ENCODE measurements around the gene RNU6-7.

The RNU6-7 gene

GRCh38 chr14:32183151-32184058 lies 18.4 kb upstream of the RNU6-7 start:
- no peak for DNase-seq
- TF ChIP-seq CTCF (IDR thresholded peaks at IDR 0.05; ENCODE audit: low read depth, low read length, missing control alignments), result no peak
- no peak overlapping the region for H3K27ac ChIP-seq
- in situ Hi-C loops (cut with HindIII; ENCODE audit: low pct_ligation_motif_present, low sequenced_read_pairs), result no loop called here
- H3K27me3 ChIP-seq (replicated peaks), result no peaks in the 10 kb centered on the region
- no peak overlapping the region for H3K4me3 ChIP-seq (ENCODE audit: low read depth, low read length)
- H3K36me3 ChIP-seq (replicated peaks), result no peaks in the 10 kb centered on the region

GRCh38 chr14:32185097-32185496 lies 16.7 kb upstream of the RNU6-7 start:
- no peaks in the 10 kb centered on the region for H3K36me3 ChIP-seq (replicated peaks)
- no peaks in the 10 kb centered on the region for H3K27me3 ChIP-seq (replicated peaks)
- H3K4me3 ChIP-seq (ENCODE audit: low read depth, low read length), result no peak overlapping the region
- H3K27ac ChIP-seq, result no peak overlapping the region
- no peak for DNase-seq
- no peak for TF ChIP-seq CTCF (IDR thresholded peaks at IDR 0.05; ENCODE audit: low read depth, low read length, missing control alignments)
- in situ Hi-C loops (cut with HindIII; ENCODE audit: low pct_ligation_motif_present, low sequenced_read_pairs), result no loop called here

GRCh38 chr14:32186248-32186647 lies 15.6 kb upstream of the RNU6-7 start:
- no peaks in the 10 kb centered on the region for H3K36me3 ChIP-seq (replicated peaks)
- DNase-seq, result no peak
- H3K4me3 ChIP-seq (ENCODE audit: low read depth, low read length), result no peak overlapping the region
- no peak for TF ChIP-seq CTCF (IDR thresholded peaks at IDR 0.05; ENCODE audit: low read depth, low read length, missing control alignments)
- H3K27me3 ChIP-seq (replicated peaks), result no peaks in the 10 kb centered on the region
- no peak overlapping the region for H3K27ac ChIP-seq
- in situ Hi-C loops (cut with HindIII; ENCODE audit: low pct_ligation_motif_present, low sequenced_read_pairs), result no loop called here

GRCh38 chr14:32189811-32190210 lies 12.0 kb upstream of the RNU6-7 start:
- no peaks in the 10 kb centered on the region for H3K36me3 ChIP-seq (replicated peaks)
- no peak overlapping the region for H3K27ac ChIP-seq
- no peak for DNase-seq
- no peaks in the 10 kb centered on the region for H3K27me3 ChIP-seq (replicated peaks)
- TF ChIP-seq CTCF (IDR thresholded peaks at IDR 0.05; ENCODE audit: low read depth, low read length, missing control alignments), result no peak
- in situ Hi-C loops (cut with HindIII; ENCODE audit: low pct_ligation_motif_present, low sequenced_read_pairs), result no loop called here
- H3K4me3 ChIP-seq (ENCODE audit: low read depth, low read length), result no peak overlapping the region

GRCh38 chr14:32190673-32191072 lies 11.2 kb upstream of the RNU6-7 start:
- Histone ChIP-seq H3K4me3 (ENCODE audit: low read depth, low read length) (no peak overlapping the region), H3K27ac (no peak overlapping the region), H3K27me3 (replicated peaks) (no peaks in the 10 kb centered on the region), H3K36me3 (replicated peaks) (no peaks in the 10 kb centered on the region)
- TF ChIP-seq CTCF (IDR thresholded peaks at IDR 0.05; ENCODE audit: low read depth, low read length, missing control alignments), result no peak
- no peak for DNase-seq
- in situ Hi-C loops (cut with HindIII; ENCODE audit: low pct_ligation_motif_present, low sequenced_read_pairs), result no loop called here

Measured in brain microvascular endothelial cell (primary cell).